ENCODE measurements around the gene PRKAG2.
"Not testable (repeated sequence)": the region's sequence is repeated elsewhere in the genome, so short reads cannot be mapped to it uniquely, and the experiment has no call there.

PRKAG2 gene

DNA sequence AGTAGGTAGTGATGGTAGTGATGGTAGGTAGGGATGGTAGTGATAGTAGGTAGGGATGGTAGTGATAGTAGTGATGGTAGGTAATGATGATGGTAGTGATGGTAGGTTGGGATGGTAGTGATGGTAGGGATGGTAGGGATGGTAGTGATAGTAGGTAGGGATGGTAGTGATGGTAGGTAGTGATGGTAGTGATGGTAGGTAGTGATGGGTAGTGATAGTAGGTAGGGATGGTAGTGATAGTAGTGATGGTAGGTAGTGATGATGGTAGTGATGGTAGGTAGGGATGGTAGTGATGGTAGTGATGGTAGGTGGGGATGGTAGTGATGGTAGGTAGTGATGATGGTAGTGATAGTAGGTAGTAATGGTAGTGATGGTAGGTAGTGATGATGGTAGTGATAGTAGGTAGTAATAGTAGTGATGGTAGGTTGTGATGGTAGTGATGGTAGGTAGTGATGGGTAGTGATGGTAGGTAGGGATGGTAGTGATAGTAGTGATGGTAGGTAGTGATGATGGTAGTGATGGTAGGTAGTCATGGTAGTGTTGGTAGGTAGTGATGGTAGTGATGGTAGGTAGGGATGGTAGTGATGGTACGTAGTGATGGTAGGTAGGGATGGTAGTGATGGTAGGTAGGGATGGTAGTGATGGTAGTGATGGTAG, 35.4 kb downstream of the PRKAG2 start:
- no CpG with 5 or more reads among the region's 1 CpG for WGBS (ENCODE audit: extremely low coverage, insufficient coverage, insufficient read length)
- not testable (repeated sequence) for H3K4me1 ChIP-seq (ENCODE audit: control insufficient read depth in 1 of 2, insufficient read depth in 2 of 2, low read length in 2 of 2); H3K27me3 ChIP-seq (ENCODE audit: insufficient read depth, low read length); H3K9ac ChIP-seq (ENCODE audit: low read length); H4K91ac ChIP-seq (ENCODE audit: low read depth, low read length); H3K18ac ChIP-seq (ENCODE audit: low read length); H3K4ac ChIP-seq (ENCODE audit: low read depth, low read length); H2BK12ac ChIP-seq (ENCODE audit: low read length); H3K9me3 ChIP-seq (ENCODE audit: insufficient read depth, low read depth, low read length); H3K27ac ChIP-seq (ENCODE audit: low read depth, low read length); H3K4me2 ChIP-seq (ENCODE audit: low read length); H3K79me2 ChIP-seq (ENCODE audit: control insufficient read depth, insufficient read depth, low read length, poor library complexity); H3K4me3 ChIP-seq (ENCODE audit: low read depth, low read length); H3K23ac ChIP-seq (ENCODE audit: low read length); DNase-seq; H2BK5ac ChIP-seq (ENCODE audit: low read depth, low read length, poor library complexity); H3K36me3 ChIP-seq (ENCODE audit: control insufficient read depth in 1 of 2, insufficient read depth in 2 of 2, low read length in 2 of 2); H2AFZ ChIP-seq (ENCODE audit: insufficient read depth, low read length, poor library complexity); H3K79me1 ChIP-seq (ENCODE audit: low read length); H2AK5ac ChIP-seq (ENCODE audit: low read length); H3K14ac ChIP-seq (ENCODE audit: low read length); H4K12ac ChIP-seq (ENCODE audit: low read depth, low read length); H4K8ac ChIP-seq (ENCODE audit: low read depth, low read length); H2BK120ac ChIP-seq (ENCODE audit: insufficient read depth, low read length, poor library complexity)

DNA sequence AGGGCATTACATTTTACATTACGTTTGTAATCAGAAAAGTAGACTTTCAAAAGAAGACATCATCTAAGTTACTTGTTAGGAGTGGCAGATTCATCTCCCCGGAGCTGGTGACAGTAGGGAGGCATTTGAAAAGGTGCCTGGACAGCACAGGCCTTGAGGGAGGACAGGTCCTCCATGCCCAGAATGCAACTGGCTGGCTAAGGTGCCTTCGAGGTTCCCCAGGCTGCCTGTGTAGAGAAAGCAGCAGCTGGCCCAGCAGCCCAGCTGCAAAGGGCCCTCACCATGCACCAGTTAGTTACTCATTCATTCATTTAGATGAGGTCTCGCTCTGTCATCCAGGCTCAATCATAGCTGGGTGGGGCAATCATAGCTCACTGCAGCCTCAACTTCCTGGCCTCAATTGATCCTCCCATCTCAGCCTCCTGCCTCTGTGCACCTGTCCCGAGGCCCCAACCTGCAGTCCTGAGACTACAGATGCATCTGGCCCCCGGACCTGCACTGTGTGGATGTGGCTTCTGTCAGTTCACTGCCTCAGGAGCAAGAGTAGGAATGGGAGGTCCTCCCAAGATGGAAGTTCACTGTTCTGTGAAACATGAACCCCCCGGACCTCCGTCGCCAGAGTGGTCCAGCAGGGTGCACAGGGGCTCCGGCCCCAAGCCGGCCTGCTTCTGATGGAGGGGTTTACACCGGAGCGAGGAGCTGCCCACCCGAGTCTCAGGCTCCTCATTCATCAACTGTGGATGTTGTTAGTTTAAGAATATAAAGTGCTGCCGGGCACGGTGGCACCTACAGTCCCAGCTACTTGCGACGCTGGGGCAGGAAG, 36.6 kb downstream of the PRKAG2 start:
- no peaks in the 10 kb centered on the region for H3K9me3 ChIP-seq (ENCODE audit: insufficient read depth, low read depth, low read length)
- no peak overlapping the region for H2BK120ac ChIP-seq (ENCODE audit: insufficient read depth, low read length, poor library complexity)
- H2BK12ac ChIP-seq (ENCODE audit: low read length), result no peak overlapping the region
- H3K27me3 ChIP-seq (ENCODE audit: insufficient read depth, low read length), result no peaks in the 10 kb centered on the region
- H3K4me2 ChIP-seq (ENCODE audit: low read length), result no peak overlapping the region
- no CpG with 5 or more reads among the region's 18 CpGs for WGBS (ENCODE audit: extremely low coverage, insufficient coverage, insufficient read length)
- H3K14ac ChIP-seq (ENCODE audit: low read length), result no peak overlapping the region
- no peak overlapping the region for H4K91ac ChIP-seq (ENCODE audit: low read depth, low read length)
- H3K9ac ChIP-seq (ENCODE audit: low read length), result no peak overlapping the region
- no peaks in the 10 kb centered on the region for H3K4me1 ChIP-seq (ENCODE audit: control insufficient read depth in 1 of 2, insufficient read depth in 2 of 2, low read length in 2 of 2)
- no peak overlapping the region for H3K4me3 ChIP-seq (ENCODE audit: low read depth, low read length)
- no peak overlapping the region for H4K8ac ChIP-seq (ENCODE audit: low read depth, low read length)
- DNase-seq, result no peak
- no peak overlapping the region for H2AFZ ChIP-seq (ENCODE audit: insufficient read depth, low read length, poor library complexity)
- no peak overlapping the region for H2AK5ac ChIP-seq (ENCODE audit: low read length)
- no peak overlapping the region for H3K27ac ChIP-seq (ENCODE audit: low read depth, low read length)
- no peak overlapping the region for H4K12ac ChIP-seq (ENCODE audit: low read depth, low read length)
- no peaks in the 10 kb centered on the region for H3K79me1 ChIP-seq (ENCODE audit: low read length)
- no peaks in the 10 kb centered on the region for H3K36me3 ChIP-seq (ENCODE audit: control insufficient read depth in 1 of 2, insufficient read depth in 2 of 2, low read length in 2 of 2)
- H3K79me2 ChIP-seq (ENCODE audit: control insufficient read depth, insufficient read depth, low read length, poor library complexity), result no peaks in the 10 kb centered on the region
- H2BK5ac ChIP-seq (ENCODE audit: low read depth, low read length, poor library complexity), result no peak overlapping the region
- no peak overlapping the region for H3K23ac ChIP-seq (ENCODE audit: low read length)
- H3K4ac ChIP-seq (ENCODE audit: low read depth, low read length), result no peak overlapping the region
- no peak overlapping the region for H3K18ac ChIP-seq (ENCODE audit: low read length)

DNA sequence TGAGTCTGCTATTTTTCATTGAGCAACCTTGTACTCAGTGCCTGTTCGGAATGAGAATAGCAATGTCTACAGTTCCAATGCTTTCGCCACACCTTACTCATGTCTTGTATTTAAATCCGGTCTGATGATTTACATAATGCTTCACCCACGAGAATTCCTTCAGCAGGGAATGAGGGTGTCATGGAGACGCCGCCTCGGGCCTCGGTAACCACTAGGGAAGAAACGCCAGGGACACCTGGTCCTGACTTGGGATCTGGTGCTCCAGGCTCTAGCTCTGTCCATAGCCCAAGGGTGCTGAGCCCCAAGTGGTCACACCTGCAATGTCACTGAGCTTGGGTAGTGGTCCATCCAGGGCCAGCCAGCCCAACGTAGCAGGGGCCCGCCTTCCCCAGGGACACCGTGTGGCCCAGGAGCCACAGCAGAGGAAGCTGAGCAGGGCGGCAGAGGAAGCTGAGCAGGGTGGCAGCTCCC, 37.4 kb downstream of the PRKAG2 start:
- no peak overlapping the region for H4K91ac ChIP-seq (ENCODE audit: low read depth, low read length)
- H3K79me1 ChIP-seq (ENCODE audit: low read length), result no peaks in the 10 kb centered on the region
- no peak overlapping the region for H2AK5ac ChIP-seq (ENCODE audit: low read length)
- no peak overlapping the region for H3K27ac ChIP-seq (ENCODE audit: low read depth, low read length)
- no peak overlapping the region for H3K18ac ChIP-seq (ENCODE audit: low read length)
- H3K4me3 ChIP-seq (ENCODE audit: low read depth, low read length), result no peak overlapping the region
- H4K12ac ChIP-seq (ENCODE audit: low read depth, low read length), result no peak overlapping the region
- no peaks in the 10 kb centered on the region for H3K9me3 ChIP-seq (ENCODE audit: insufficient read depth, low read depth, low read length)
- no peaks in the 10 kb centered on the region for H3K4me1 ChIP-seq (ENCODE audit: control insufficient read depth in 1 of 2, insufficient read depth in 2 of 2, low read length in 2 of 2)
- H4K8ac ChIP-seq (ENCODE audit: low read depth, low read length), result no peak overlapping the region
- H2AFZ ChIP-seq (ENCODE audit: insufficient read depth, low read length, poor library complexity), result no peak overlapping the region
- H3K14ac ChIP-seq (ENCODE audit: low read length), result no peak overlapping the region
- H3K9ac ChIP-seq (ENCODE audit: low read length), result no peak overlapping the region
- H3K27me3 ChIP-seq (ENCODE audit: insufficient read depth, low read length), result no peaks in the 10 kb centered on the region
- no peak overlapping the region for H2BK12ac ChIP-seq (ENCODE audit: low read length)
- H2BK5ac ChIP-seq (ENCODE audit: low read depth, low read length, poor library complexity), result no peak overlapping the region
- no peaks in the 10 kb centered on the region for H3K36me3 ChIP-seq (ENCODE audit: control insufficient read depth in 1 of 2, insufficient read depth in 2 of 2, low read length in 2 of 2)
- peak in 1 of 2 donors; percentile 13 for DNase-seq
- H3K23ac ChIP-seq (ENCODE audit: low read length), result no peak overlapping the region
- no CpG with 5 or more reads among the region's 13 CpGs for WGBS (ENCODE audit: extremely low coverage, insufficient coverage, insufficient read length)
- no peak overlapping the region for H3K4ac ChIP-seq (ENCODE audit: low read depth, low read length)
- no peak overlapping the region for H3K4me2 ChIP-seq (ENCODE audit: low read length)
- no peaks in the 10 kb centered on the region for H3K79me2 ChIP-seq (ENCODE audit: control insufficient read depth, insufficient read depth, low read length, poor library complexity)
- H2BK120ac ChIP-seq (ENCODE audit: insufficient read depth, low read length, poor library complexity), result no peak overlapping the region

DNA sequence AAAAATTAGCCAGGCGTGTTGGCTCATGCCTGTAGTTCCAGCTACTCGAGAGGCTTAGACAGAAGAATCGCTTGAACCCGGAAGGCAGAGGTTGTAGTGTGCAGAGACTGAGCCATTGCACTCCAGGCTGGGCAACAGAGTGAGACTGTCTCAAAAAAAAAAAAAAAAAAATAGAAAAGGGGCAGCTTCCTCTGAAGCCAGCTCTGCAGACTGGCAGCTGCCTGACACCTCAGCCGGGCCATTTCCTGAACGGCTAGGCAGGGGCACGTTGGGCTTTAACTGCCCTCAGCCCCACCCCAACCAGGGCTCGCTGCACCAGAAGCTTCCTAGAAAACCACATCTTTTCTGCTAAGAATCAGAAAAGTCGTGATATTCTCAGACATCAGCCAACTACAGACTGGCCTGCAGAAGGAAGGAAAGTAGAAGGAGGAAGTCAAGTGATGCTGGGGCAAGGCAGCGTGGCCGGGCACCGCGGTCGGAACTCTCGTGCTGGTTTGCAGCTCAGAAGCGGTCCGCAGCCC, 38.0 kb downstream of the PRKAG2 start:
- Histone ChIP-seq H3K23ac (ENCODE audit: low read length) (no peak overlapping the region), H4K12ac (ENCODE audit: low read depth, low read length) (no peak overlapping the region), H2BK12ac (ENCODE audit: low read length) (no peak overlapping the region), H3K4ac (ENCODE audit: low read depth, low read length) (no peak overlapping the region), H2AK5ac (ENCODE audit: low read length) (no peak overlapping the region), H3K79me1 (ENCODE audit: low read length) (no peaks in the 10 kb centered on the region), H3K9ac (ENCODE audit: low read length) (no peak overlapping the region), H3K14ac (ENCODE audit: low read length) (no peak overlapping the region), H3K4me3 (ENCODE audit: low read depth, low read length) (peak overlapping the region; percentile 47), H2BK120ac (ENCODE audit: insufficient read depth, low read length, poor library complexity) (no peak overlapping the region), H4K91ac (ENCODE audit: low read depth, low read length) (no peak overlapping the region), H4K8ac (ENCODE audit: low read depth, low read length) (no peak overlapping the region), H3K4me2 (ENCODE audit: low read length) (no peak overlapping the region), H2BK5ac (ENCODE audit: low read depth, low read length, poor library complexity) (no peak overlapping the region), H3K4me1 (ENCODE audit: control insufficient read depth in 1 of 2, insufficient read depth in 2 of 2, low read length in 2 of 2) (no peaks in the 10 kb centered on the region), H2AFZ (ENCODE audit: insufficient read depth, low read length, poor library complexity) (no peak overlapping the region), H3K36me3 (ENCODE audit: control insufficient read depth in 1 of 2, insufficient read depth in 2 of 2, low read length in 2 of 2) (no peaks in the 10 kb centered on the region), H3K79me2 (ENCODE audit: control insufficient read depth, insufficient read depth, low read length, poor library complexity) (no peaks in the 10 kb centered on the region), H3K9me3 (ENCODE audit: insufficient read depth, low read depth, low read length) (no peaks in the 10 kb centered on the region), H3K27ac (ENCODE audit: low read depth, low read length) (no peak overlapping the region), H3K27me3 (ENCODE audit: insufficient read depth, low read length) (no peaks in the 10 kb centered on the region), H3K18ac (ENCODE audit: low read length) (no peak overlapping the region)
- WGBS (ENCODE audit: extremely low coverage, insufficient coverage, insufficient read length), result no CpG with 5 or more reads among the region's 17 CpGs
- peak in 1 of 2 donors; percentile 14 for DNase-seq

All from trophoblast cell (in vitro differentiated cells and primary cell).